Middle frontal gyrus (tissue), 1 donor: Measurements from ENCODE around the gene ZFP69B.

Source experiments
- DNase-seq: peaks from one replicate; pipeline ENCODE4 v3.0.0-alpha.2; 2015; ENCODE audit warnings: low spot score; ENCODE audit errors: extremely low spot score

The ZFP69B gene

GRCh38 chr1:40449684-40450494 lies at the start of gene ZFP69B:
Gene ZFP69B, plus strand, starts transcription at chr1:40450476. Its CDS starts 486 bp downstream, at chr1:40450962.
- peak; percentile 86 for DNase-seq

- DNase-seq, result no peak
Observed at GRCh38 chr1:40401473-40402201, 48.6 kb upstream of the ZFP69B start.

- no peak for DNase-seq
Observed at GRCh38 chr1:40404670-40405462, 45.4 kb upstream of the ZFP69B start.

- DNase-seq, result no peak
Observed at GRCh38 chr1:40405812-40406211, 44.5 kb upstream of the ZFP69B start.

GRCh38 chr1:40407453-40407852 lies 42.8 kb upstream of the ZFP69B start:
- DNase-seq, result no peak

GRCh38 chr1:40409467-40409866 lies 40.8 kb upstream of the ZFP69B start:
- DNase-seq, result no peak

- no peak for DNase-seq
Observed at GRCh38 chr1:40411294-40411693, 39.0 kb upstream of the ZFP69B start.

- no peak for DNase-seq
Observed at GRCh38 chr1:40411843-40412242, 38.4 kb upstream of the ZFP69B start.

- no peak for DNase-seq
Observed at GRCh38 chr1:40413527-40414252, 36.6 kb upstream of the ZFP69B start.

GRCh38 chr1:40414331-40414730 lies 35.9 kb upstream of the ZFP69B start:
- DNase-seq, result no peak

- DNase-seq, result no peak
Observed at GRCh38 chr1:40416709-40417108, 33.6 kb upstream of the ZFP69B start.

- DNase-seq, result no peak
Observed at GRCh38 chr1:40421431-40422384, 28.6 kb upstream of the ZFP69B start.

GRCh38 chr1:40422630-40423263 lies 27.5 kb upstream of the ZFP69B start:
- no peak for DNase-seq

GRCh38 chr1:40423264-40423642 lies 27.0 kb upstream of the ZFP69B start:
- no peak for DNase-seq

- DNase-seq, result no peak
Observed at GRCh38 chr1:40423951-40424618, 26.2 kb upstream of the ZFP69B start.

GRCh38 chr1:40425198-40425597 lies 25.1 kb upstream of the ZFP69B start:
- no peak for DNase-seq

- DNase-seq, result no peak
Observed at GRCh38 chr1:40431385-40431784, 18.9 kb upstream of the ZFP69B start.

GRCh38 chr1:40432644-40433390 lies 17.5 kb upstream of the ZFP69B start:
- DNase-seq, result no peak
